SK-N-SH treated with all-trans-retinoic acid at 6 μM for 48 hours (cell line): ENCODE results near the gene LYPD4.

ENCODE experiments used
- ATAC-seq: fragments of 200-7000 bp; cut with Tn5 transposase; 3 replicates; pipeline ENCODE4 v1.9.1; 2020; ENCODE audit warnings: mild to moderate bottlenecking, moderate library complexity
- ARNTL ChIP-seq: fragments of 450-650 bp; formaldehyde crosslinking; IDR thresholded peaks from 2 replicates; pipeline ENCODE4 v1.5.0; 2020; ENCODE audit warnings: low read depth, mild to moderate bottlenecking, moderate library complexity, borderline replicate concordance
- BACH2 ChIP-seq: fragments of 250-450 bp; sonication (Bioruptor Pico); IDR thresholded peaks from 2 replicates; pipeline ENCODE4 v1.9.0; 2021; ENCODE audit warnings: mild to moderate bottlenecking, borderline replicate concordance
- CSDC2 ChIP-seq: fragments of 250-450 bp; sonication (Bioruptor Pico); IDR thresholded peaks from 2 replicates; pipeline ENCODE4 v1.5.0; 2020; ENCODE audit warnings: mild to moderate bottlenecking, moderate library complexity
- ESRRG ChIP-seq: fragments of 250-450 bp; sonication (Bioruptor Pico); IDR thresholded peaks from 2 replicates; pipeline ENCODE4 v1.6.1; 2021; ENCODE audit warnings: mild to moderate bottlenecking
- GLIS3 ChIP-seq: fragments of 250-450 bp; sonication (Bioruptor Pico); IDR thresholded peaks from 2 replicates; pipeline ENCODE4 v1.5.0; 2020; ENCODE audit warnings: mild to moderate bottlenecking, moderate library complexity
- ISL1 ChIP-seq: fragments of 250-450 bp; sonication (Bioruptor Pico); IDR thresholded peaks from 2 replicates; pipeline ENCODE4 v2.1.2; 2022; ENCODE audit warnings: mild to moderate bottlenecking, moderate library complexity
- OSR1 ChIP-seq: fragments of 250-450 bp; sonication (Bioruptor Pico); IDR thresholded peaks from 2 replicates; pipeline ENCODE4 v1.8.0; 2022; ENCODE audit warnings: moderate library complexity, mild to moderate bottlenecking, inconsistent platforms
- PPARA ChIP-seq: fragments of 250-450 bp; sonication (Bioruptor Pico); IDR thresholded peaks from 2 replicates; pipeline ENCODE4 v1.5.0; 2020; ENCODE audit warnings: mild to moderate bottlenecking, borderline replicate concordance
- RARB ChIP-seq: fragments of 250-450 bp; sonication (Bioruptor Pico); IDR thresholded peaks from 2 replicates; pipeline ENCODE4 v1.8.0; 2021; ENCODE audit warnings: mild to moderate bottlenecking, moderate library complexity
- SNAI2 ChIP-seq: fragments of 250-450 bp; sonication (Bioruptor Pico); IDR thresholded peaks from 2 replicates; pipeline ENCODE4 v1.5.0; 2020; ENCODE audit warnings: mild to moderate bottlenecking, moderate library complexity
- TCF4 ChIP-seq: fragments of 250-450 bp; sonication (Bioruptor Pico); IDR thresholded peaks from 2 replicates; pipeline ENCODE4 v1.8.0; 2021; ENCODE audit warnings: mild to moderate bottlenecking, moderate library complexity, borderline replicate concordance
- ZC3H10 ChIP-seq: fragments of 250-450 bp; sonication (Bioruptor Pico); IDR thresholded peaks from 2 replicates; pipeline ENCODE4 v1.5.1; 2021; ENCODE audit warnings: mild to moderate bottlenecking, moderate library complexity
- ZFP3 ChIP-seq: fragments of 250-450 bp; sonication (Bioruptor Pico); IDR thresholded peaks from 2 replicates; pipeline ENCODE4 v1.5.0; 2020; ENCODE audit warnings: mild to moderate bottlenecking, moderate library complexity
- ZFP30 ChIP-seq: fragments of 450-650 bp; formaldehyde crosslinking; IDR thresholded peaks from 2 replicates; pipeline ENCODE4 v1.5.0; 2022; ENCODE audit warnings: mild to moderate bottlenecking, moderate library complexity
- ZNF565 ChIP-seq: fragments of 450-650 bp; formaldehyde crosslinking; conservative IDR thresholded peaks from 2 replicates; pipeline ENCODE4 v1.5.0; 2020; ENCODE audit warnings: low read depth, mild to moderate bottlenecking, moderate library complexity
- ZNF70 ChIP-seq: fragments of 450-650 bp; formaldehyde crosslinking; IDR thresholded peaks from 2 replicates; pipeline ENCODE4 v1.5.0; 2020; ENCODE audit warnings: mild to moderate bottlenecking, moderate library complexity
- ZNF8 ChIP-seq: fragments of 450-650 bp; formaldehyde crosslinking; IDR thresholded peaks from 2 replicates; pipeline ENCODE4 v1.5.0; 2020; ENCODE audit warnings: mild to moderate bottlenecking, moderate library complexity
- TF ChIP-seq, protein P1 (sequence below): fragments of 250-450 bp; sonication (Bioruptor Pico); IDR thresholded peaks from 2 replicates; pipeline ENCODE4 v1.8.0; 2020; ENCODE audit warnings: mild to moderate bottlenecking, moderate library complexity, borderline replicate concordance
- TF ChIP-seq, protein P2 (sequence below): fragments of 250-450 bp; sonication (Bioruptor Pico); IDR thresholded peaks from 2 replicates; pipeline ENCODE4 v1.5.1; 2021; ENCODE audit warnings: mild to moderate bottlenecking, moderate library complexity
- TF ChIP-seq, protein P3 (sequence below): fragments of 250-450 bp; sonication (Bioruptor Pico); IDR thresholded peaks from 2 replicates; pipeline ENCODE4 v1.5.0; 2020; ENCODE audit warnings: mild to moderate bottlenecking, moderate library complexity
- TF ChIP-seq, protein P4 (sequence below): fragments of 250-450 bp; sonication (Bioruptor Pico); IDR thresholded peaks from 2 replicates; pipeline ENCODE4 v1.5.1; 2020; ENCODE audit warnings: low read depth, mild to moderate bottlenecking, moderate library complexity

LYPD4 gene

DNA sequence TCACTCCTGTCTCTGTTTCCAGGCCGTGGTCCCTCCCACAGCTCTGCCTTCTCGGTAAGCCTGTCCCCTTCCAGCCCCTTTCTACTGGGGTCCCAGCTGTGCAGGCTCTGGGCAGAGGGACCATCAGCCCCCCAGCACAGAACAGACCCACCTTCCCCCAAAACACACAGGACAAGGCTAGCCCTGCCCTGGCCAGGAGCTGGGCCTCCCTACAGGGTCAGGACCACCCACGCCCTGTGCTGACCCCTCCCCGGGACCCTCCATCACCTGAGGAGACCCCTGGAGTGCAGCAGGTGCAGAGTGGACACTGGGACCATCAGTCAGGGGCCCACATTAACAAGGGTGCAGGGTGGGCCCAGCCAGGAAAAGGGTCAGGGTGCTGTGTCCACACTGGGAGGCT is 34.2 kb downstream of the LYPD4 start (continued):
- TF ChIP-seq, protein P1, sequence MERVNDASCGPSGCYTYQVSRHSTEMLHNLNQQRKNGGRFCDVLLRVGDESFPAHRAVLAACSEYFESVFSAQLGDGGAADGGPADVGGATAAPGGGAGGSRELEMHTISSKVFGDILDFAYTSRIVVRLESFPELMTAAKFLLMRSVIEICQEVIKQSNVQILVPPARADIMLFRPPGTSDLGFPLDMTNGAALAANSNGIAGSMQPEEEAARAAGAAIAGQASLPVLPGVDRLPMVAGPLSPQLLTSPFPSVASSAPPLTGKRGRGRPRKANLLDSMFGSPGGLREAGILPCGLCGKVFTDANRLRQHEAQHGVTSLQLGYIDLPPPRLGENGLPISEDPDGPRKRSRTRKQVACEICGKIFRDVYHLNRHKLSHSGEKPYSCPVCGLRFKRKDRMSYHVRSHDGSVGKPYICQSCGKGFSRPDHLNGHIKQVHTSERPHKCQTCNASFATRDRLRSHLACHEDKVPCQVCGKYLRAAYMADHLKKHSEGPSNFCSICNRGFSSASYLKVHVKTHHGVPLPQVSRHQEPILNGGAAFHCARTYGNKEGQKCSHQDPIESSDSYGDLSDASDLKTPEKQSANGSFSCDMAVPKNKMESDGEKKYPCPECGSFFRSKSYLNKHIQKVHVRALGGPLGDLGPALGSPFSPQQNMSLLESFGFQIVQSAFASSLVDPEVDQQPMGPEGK (CRISPR knock-in tag), result no peak
- TF ChIP-seq ZFP30 (CRISPR knock-in tag), result no peak
- TF ChIP-seq CSDC2 (CRISPR knock-in tag), result no peak
- no peak for TF ChIP-seq GLIS3 (CRISPR knock-in tag)
- TF ChIP-seq, protein P2, sequence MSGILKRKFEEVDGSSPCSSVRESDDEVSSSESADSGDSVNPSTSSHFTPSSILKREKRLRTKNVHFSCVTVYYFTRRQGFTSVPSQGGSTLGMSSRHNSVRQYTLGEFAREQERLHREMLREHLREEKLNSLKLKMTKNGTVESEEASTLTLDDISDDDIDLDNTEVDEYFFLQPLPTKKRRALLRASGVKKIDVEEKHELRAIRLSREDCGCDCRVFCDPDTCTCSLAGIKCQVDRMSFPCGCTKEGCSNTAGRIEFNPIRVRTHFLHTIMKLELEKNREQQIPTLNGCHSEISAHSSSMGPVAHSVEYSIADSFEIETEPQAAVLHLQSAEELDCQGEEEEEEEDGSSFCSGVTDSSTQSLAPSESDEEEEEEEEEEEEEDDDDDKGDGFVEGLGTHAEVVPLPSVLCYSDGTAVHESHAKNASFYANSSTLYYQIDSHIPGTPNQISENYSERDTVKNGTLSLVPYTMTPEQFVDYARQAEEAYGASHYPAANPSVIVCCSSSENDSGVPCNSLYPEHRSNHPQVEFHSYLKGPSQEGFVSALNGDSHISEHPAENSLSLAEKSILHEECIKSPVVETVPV (CRISPR knock-in tag), result no peak
- no peak for TF ChIP-seq ARNTL (CRISPR knock-in tag)
- TF ChIP-seq PPARA (CRISPR knock-in tag), result no peak

DNA sequence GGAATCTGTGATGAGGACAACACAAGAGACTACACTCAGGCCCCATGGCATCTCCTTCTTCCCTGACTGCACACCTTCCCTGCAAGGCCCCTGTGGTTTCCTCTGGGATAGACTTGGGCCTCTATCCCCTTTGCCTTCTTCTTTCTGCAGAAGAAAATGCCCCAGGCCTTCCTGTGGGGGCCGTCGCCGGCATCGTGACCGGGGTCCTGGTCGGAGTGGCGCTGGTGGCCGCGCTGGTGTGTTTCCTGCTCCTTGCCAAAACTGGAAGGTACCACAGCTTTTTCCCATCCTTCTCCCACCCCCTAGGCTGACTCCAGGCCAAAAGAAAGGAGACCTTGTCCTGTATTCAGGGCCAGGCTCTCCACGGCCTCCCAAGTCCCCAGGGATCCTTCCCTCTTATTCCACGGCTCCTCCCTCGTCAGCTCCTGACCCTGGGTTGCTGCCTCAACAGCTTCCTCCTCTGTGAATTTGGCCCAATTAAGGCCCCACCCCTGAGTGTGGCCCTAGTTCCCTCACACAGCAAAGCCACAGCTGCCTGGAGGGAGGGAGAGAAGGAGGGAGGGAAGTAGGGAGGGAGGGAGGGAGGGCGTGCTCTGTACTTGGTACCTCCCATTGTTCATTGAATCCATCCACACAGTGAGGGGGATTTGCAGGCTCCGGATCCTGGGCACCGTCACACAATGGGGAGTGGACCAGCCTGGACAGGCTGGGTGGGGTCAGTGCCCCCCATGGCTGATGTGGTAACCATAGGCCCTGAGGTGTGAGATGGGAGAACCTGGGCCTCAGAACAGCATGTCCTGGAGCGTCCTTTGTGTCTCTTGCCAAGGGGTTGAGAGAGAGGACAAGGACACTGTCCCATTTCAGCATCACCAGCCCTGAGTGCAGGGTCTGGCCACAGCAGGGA is 35.6 kb downstream of the LYPD4 start:
- ATAC-seq, result no peak
- no peak for TF ChIP-seq TCF4 (CRISPR knock-in tag)
- TF ChIP-seq ESRRG (CRISPR knock-in tag), result no peak
- TF ChIP-seq OSR1 (CRISPR knock-in tag), result no peak
- no peak for TF ChIP-seq ZNF565 (CRISPR knock-in tag)
- no peak for TF ChIP-seq CSDC2 (CRISPR knock-in tag)
- TF ChIP-seq ZC3H10, result no peak
- no peak for TF ChIP-seq PPARA (CRISPR knock-in tag)
- TF ChIP-seq ZFP30 (CRISPR knock-in tag), result no peak
- TF ChIP-seq RARB (CRISPR knock-in tag), result no peak
- no peak for TF ChIP-seq ZNF8 (CRISPR knock-in tag)
- TF ChIP-seq ARNTL (CRISPR knock-in tag), result no peak
- TF ChIP-seq, protein P3, sequence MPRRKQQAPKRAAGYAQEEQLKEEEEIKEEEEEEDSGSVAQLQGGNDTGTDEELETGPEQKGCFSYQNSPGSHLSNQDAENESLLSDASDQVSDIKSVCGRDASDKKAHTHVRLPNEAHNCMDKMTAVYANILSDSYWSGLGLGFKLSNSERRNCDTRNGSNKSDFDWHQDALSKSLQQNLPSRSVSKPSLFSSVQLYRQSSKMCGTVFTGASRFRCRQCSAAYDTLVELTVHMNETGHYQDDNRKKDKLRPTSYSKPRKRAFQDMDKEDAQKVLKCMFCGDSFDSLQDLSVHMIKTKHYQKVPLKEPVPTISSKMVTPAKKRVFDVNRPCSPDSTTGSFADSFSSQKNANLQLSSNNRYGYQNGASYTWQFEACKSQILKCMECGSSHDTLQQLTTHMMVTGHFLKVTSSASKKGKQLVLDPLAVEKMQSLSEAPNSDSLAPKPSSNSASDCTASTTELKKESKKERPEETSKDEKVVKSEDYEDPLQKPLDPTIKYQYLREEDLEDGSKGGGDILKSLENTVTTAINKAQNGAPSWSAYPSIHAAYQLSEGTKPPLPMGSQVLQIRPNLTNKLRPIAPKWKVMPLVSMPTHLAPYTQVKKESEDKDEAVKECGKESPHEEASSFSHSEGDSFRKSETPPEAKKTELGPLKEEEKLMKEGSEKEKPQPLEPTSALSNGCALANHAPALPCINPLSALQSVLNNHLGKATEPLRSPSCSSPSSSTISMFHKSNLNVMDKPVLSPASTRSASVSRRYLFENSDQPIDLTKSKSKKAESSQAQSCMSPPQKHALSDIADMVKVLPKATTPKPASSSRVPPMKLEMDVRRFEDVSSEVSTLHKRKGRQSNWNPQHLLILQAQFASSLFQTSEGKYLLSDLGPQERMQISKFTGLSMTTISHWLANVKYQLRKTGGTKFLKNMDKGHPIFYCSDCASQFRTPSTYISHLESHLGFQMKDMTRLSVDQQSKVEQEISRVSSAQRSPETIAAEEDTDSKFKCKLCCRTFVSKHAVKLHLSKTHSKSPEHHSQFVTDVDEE, result no peak
- TF ChIP-seq ISL1, result no peak
- no peak for TF ChIP-seq ZNF70 (CRISPR knock-in tag)
- TF ChIP-seq BACH2 (CRISPR knock-in tag), result no peak
- TF ChIP-seq, protein P1 (CRISPR knock-in tag), result no peak
- no peak for TF ChIP-seq GLIS3 (CRISPR knock-in tag)
- no peak for TF ChIP-seq SNAI2 (CRISPR knock-in tag)
- TF ChIP-seq, protein P4, sequence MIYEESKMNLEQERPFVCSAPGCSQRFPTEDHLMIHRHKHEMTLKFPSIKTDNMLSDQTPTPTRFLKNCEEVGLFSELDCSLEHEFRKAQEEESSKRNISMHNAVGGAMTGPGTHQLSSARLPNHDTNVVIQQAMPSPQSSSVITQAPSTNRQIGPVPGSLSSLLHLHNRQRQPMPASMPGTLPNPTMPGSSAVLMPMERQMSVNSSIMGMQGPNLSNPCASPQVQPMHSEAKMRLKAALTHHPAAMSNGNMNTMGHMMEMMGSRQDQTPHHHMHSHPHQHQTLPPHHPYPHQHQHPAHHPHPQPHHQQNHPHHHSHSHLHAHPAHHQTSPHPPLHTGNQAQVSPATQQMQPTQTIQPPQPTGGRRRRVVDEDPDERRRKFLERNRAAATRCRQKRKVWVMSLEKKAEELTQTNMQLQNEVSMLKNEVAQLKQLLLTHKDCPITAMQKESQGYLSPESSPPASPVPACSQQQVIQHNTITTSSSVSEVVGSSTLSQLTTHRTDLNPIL (CRISPR knock-in tag), result no peak
- no peak for TF ChIP-seq ZFP3
